Vagina (tissue), 2 donors: ENCODE measurements around the gene MPEG1. TPM values are rescaled to one million over a fixed set of nuclear protein-coding genes. Genes with fewer than 3 reads are reported as not detected.

ENCODE experiments used
- DNase-seq, 2 donors: peaks; one replicate each; pipeline ENCODE4 v3.0.0-alpha.2; 2017; ENCODE audit errors: extremely low spot score in 2 of 2
- H3K27ac ChIP-seq: fragments of 200-600 bp; sonication (generic); one replicate; pipeline ENCODE4 v1.5.1; 2019
- H3K27me3 ChIP-seq: fragments of 200-600 bp; sonication (generic); one replicate; pipeline ENCODE4 v1.5.1; 2019
- H3K36me3 ChIP-seq, 2 donors: fragments of 200-600 bp; sonication (generic); one replicate each; pipeline ENCODE4 v1.5.1; 2017 to 2019
- H3K4me1 ChIP-seq: fragments of 200-600 bp; sonication (generic); one replicate; pipeline ENCODE4 v1.5.1; 2019
- H3K4me3 ChIP-seq, 2 donors: fragments of 200-600 bp; sonication (generic); 1 replicate in 1 of 2; 2 replicates in 1 of 2; pipeline ENCODE4 v1.5.1; 2016 to 2019
- H3K9me3 ChIP-seq: fragments of 200-600 bp; sonication (generic); one replicate; pipeline ENCODE4 v1.5.1; 2019
- CTCF ChIP-seq, 3 experiments: fragments of 450-650 bp in 2 of 3; fragments of 200-600 bp in 1 of 3; sonication (generic) in 1 of 3; IDR thresholded peaks; one replicate each; pipeline ENCODE4 v1.5.1; 2017 to 2019; ENCODE audit warnings: antibody characterized with exemption in 3 of 3, mild to moderate bottlenecking in 2 of 3, moderate library complexity in 2 of 3
- POLR2A ChIP-seq, 2 donors: fragments of 450-650 bp; IDR thresholded peaks; one replicate each; pipeline ENCODE4 v1.6.1; 2017; ENCODE audit warnings: antibody characterized with exemption in 2 of 2, mild to moderate bottlenecking in 2 of 2, moderate library complexity in 2 of 2
- POLR2AphosphoS5 ChIP-seq, 2 donors: sonication (generic); formaldehyde crosslinking; IDR thresholded peaks; one replicate each; pipeline ENCODE4 v1.9.0; 2017; ENCODE audit warnings: antibody characterized with exemption in 2 of 2, mild to moderate bottlenecking in 2 of 2, low read depth in 1 of 2; ENCODE audit not compliant: insufficient read depth in 1 of 2
- intact Hi-C: fragments of 100-400 bp; cut with DNase I; formaldehyde crosslinking; loops from one replicate; pipeline ENCODE4 v1.15.1; 2023
- total RNA-seq: library from RNA; depleted of rRNA; stranded (reverse); fragments of >200 nt; gene quantifications from one replicate; pipeline ENCODE4 v1.2.3, GENCODE V29; 2016

The MPEG1 gene
- total RNA-seq, 1 donor from 2014 or later: 3.9 TPM

- DNase-seq: no peak
- TF ChIP-seq POLR2A (IDR thresholded peaks at IDR 0.05) (no peak), POLR2AphosphoS5 (IDR thresholded peaks at IDR 0.05; ENCODE audit: insufficient read depth in 1 of 2, low read depth in 1 of 2) (no peak), CTCF (IDR thresholded peaks at IDR 0.05) (no peak)
- Histone ChIP-seq H3K9me3 (no peaks in the 10 kb centered on the region), H3K27ac (no peak overlapping the region), H3K36me3 (no peaks in the 10 kb centered on the region), H3K4me3 (no peak overlapping the region), H3K27me3 (no peaks in the 10 kb centered on the region), H3K4me1 (no peaks in the 10 kb centered on the region)
- intact Hi-C loops: no loop called here
These were observed 35.0 kb upstream of the MPEG1 start for GRCh38 chr11:59247531-59248227.

GRCh38 chr11:59243633-59244032 lies 30.9 kb upstream of the MPEG1 start:
- H3K27me3 ChIP-seq: no peaks in the 10 kb centered on the region
- TF ChIP-seq POLR2AphosphoS5 (IDR thresholded peaks at IDR 0.05; ENCODE audit: insufficient read depth in 1 of 2, low read depth in 1 of 2): no peak
- TF ChIP-seq POLR2A (IDR thresholded peaks at IDR 0.05): no peak
- TF ChIP-seq CTCF (IDR thresholded peaks at IDR 0.05): no peak
- H3K36me3 ChIP-seq: no peaks in the 10 kb centered on the region
- H3K27ac ChIP-seq: no peak overlapping the region
- intact Hi-C loops: no loop called here
- H3K4me3 ChIP-seq: no peak overlapping the region
- no peaks in the 10 kb centered on the region for H3K4me1 ChIP-seq
- no peak for DNase-seq
- H3K9me3 ChIP-seq: no peaks in the 10 kb centered on the region

GRCh38 chr11:59240322-59240721 lies 27.6 kb upstream of the MPEG1 start:
- TF ChIP-seq CTCF (IDR thresholded peaks at IDR 0.05) (no peak), POLR2A (IDR thresholded peaks at IDR 0.05) (no peak), POLR2AphosphoS5 (IDR thresholded peaks at IDR 0.05; ENCODE audit: insufficient read depth in 1 of 2, low read depth in 1 of 2) (no peak)
- intact Hi-C loops: no loop called here
- H3K4me3 ChIP-seq: no peak overlapping the region

GRCh38 chr11:59226396-59226795 lies 13.7 kb upstream of the MPEG1 start:
- Histone ChIP-seq H3K9me3 (peaks cover 3% of the 10 kb centered on the region), H3K4me3 (no peak overlapping the region), H3K36me3 (no peaks in the 10 kb centered on the region), H3K27ac (no peak overlapping the region), H3K27me3 (no peaks in the 10 kb centered on the region), H3K4me1 (peaks cover 9% of the 10 kb centered on the region)
- no peak for DNase-seq
- intact Hi-C loops: no loop called here
- no peak for TF ChIP-seq CTCF (IDR thresholded peaks at IDR 0.05)
- TF ChIP-seq POLR2A (IDR thresholded peaks at IDR 0.05): no peak
- TF ChIP-seq POLR2AphosphoS5 (IDR thresholded peaks at IDR 0.05; ENCODE audit: insufficient read depth in 1 of 2, low read depth in 1 of 2): no peak

More at GRCh38 chr11:59240322-59240721, 27.6 kb upstream of the MPEG1 start:
- DNase-seq: no peak
- Histone ChIP-seq H3K27me3 (no peaks in the 10 kb centered on the region), H3K27ac (no peak overlapping the region), H3K4me1 (no peaks in the 10 kb centered on the region), H3K9me3 (no peaks in the 10 kb centered on the region), H3K36me3 (no peaks in the 10 kb centered on the region)

GRCh38 chr11:59225017-59225416 lies 12.3 kb upstream of the MPEG1 start:
- Histone ChIP-seq H3K4me1 (peaks cover 9% of the 10 kb centered on the region), H3K27ac (no peak overlapping the region), H3K9me3 (no peaks in the 10 kb centered on the region), H3K27me3 (no peaks in the 10 kb centered on the region), H3K4me3 (no peak overlapping the region), H3K36me3 (no peaks in the 10 kb centered on the region)
- intact Hi-C loops: no loop called here
- DNase-seq: no peak
- TF ChIP-seq POLR2AphosphoS5 (IDR thresholded peaks at IDR 0.05; ENCODE audit: insufficient read depth in 1 of 2, low read depth in 1 of 2) (no peak), POLR2A (IDR thresholded peaks at IDR 0.05) (no peak), CTCF (IDR thresholded peaks at IDR 0.05) (no peak)
